Activated CD8-positive, alpha-beta T cell treated with anti-CD3 and anti-CD28 coated beads, Interleukin-2, amount 10 ng/mL, durations not matched to agents 7 days and 5 days (primary cell): ENCODE data around the gene ZNF839. TPM values are rescaled to one million over a fixed set of nuclear protein-coding genes. Genes with fewer than 3 reads are reported as not detected.
"Not testable (repeated sequence)": the region's sequence is repeated elsewhere in the genome, so short reads cannot be mapped to it uniquely, and the experiment has no call there.

ENCODE experiments used
- ATAC-seq: fragments of 150-1000 bp; cut with Tn5 transposase; one replicate; pipeline ENCODE4 v1.10.0; 2021; ENCODE audit warnings: moderate library complexity
- CTCF ChIA-PET: fragments of 350-600 bp; sonication (Branson Sonifier 250); formaldehyde crosslinking; loops from one replicate; lab custom pipeline; 2021; ENCODE audit warnings: antibody characterized with exemption; lab: Charles Lee
- POLR2A ChIA-PET: fragments of 350-600 bp; sonication (Branson Sonifier 250); formaldehyde crosslinking; loops from one replicate; lab custom pipeline; 2021; ENCODE audit warnings: antibody characterized with exemption; lab: Charles Lee
- DNase-seq: peaks from one replicate; pipeline ENCODE4 v3.0.0-alpha.2; 2020
- H3K27ac Mint-ChIP-seq: one replicate; pipeline ENCODE4 v1.8.0; 2021; ENCODE audit warnings: mild to moderate bottlenecking, mixed read lengths
- H3K27me3 Mint-ChIP-seq: one replicate; pipeline ENCODE4 v1.8.0; 2021; ENCODE audit warnings: low read depth, mixed read lengths
- H3K36me3 Mint-ChIP-seq: one replicate; pipeline ENCODE4 v1.8.0; 2021; ENCODE audit warnings: low read depth, mixed read lengths
- H3K4me1 Mint-ChIP-seq: one replicate; pipeline ENCODE4 v1.8.0; 2021; ENCODE audit warnings: low read depth, mixed read lengths
- H3K4me3 Mint-ChIP-seq: one replicate; pipeline ENCODE4 v1.8.0; 2021; ENCODE audit warnings: mild to moderate bottlenecking, mixed read lengths
- H3K9me3 Mint-ChIP-seq: one replicate; pipeline ENCODE4 v1.8.0; 2022; ENCODE audit warnings: mixed read lengths; ENCODE audit not compliant: insufficient read depth
- total RNA-seq, 2 experiments: library from RNA; stranded (reverse); gene quantifications; one replicate each; pipeline ENCODE4 v1.2.3, GENCODE V29; 2021

ZNF839 gene
- total RNA-seq, 2 experiments from 2014 or later: 18.1 to 18.4 TPM

DNA sequence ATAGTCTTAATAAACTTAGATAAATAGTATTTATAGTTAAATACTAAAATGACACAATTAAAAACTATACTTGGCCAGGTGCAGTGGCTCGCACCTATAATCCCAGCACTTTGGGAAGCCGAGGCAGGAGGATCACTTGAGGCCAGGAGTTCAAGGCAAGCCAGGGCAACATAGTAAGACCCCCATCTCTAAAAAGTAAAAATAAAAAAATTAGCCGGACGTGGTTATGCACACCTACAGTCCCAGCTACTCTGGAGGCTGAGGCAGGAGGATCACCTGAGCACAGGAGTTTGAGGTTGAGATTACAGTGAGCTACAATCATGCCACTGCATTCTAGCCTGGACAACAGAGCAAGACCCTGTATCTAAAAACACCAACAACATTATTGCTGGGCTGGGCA lies 27.1 kb downstream of the ZNF839 start:
- H3K4me3 Mint-ChIP-seq: no peak overlapping the region
- ATAC-seq (no peak), DNase-seq (no peak)
- no peaks in the 10 kb centered on the region for H3K4me1 Mint-ChIP-seq
- peaks cover 44% of the 10 kb centered on the region for H3K36me3 Mint-ChIP-seq
- POLR2A ChIA-PET: no interaction called here
- CTCF ChIA-PET: no interaction called here
- no peaks in the 10 kb centered on the region for H3K9me3 Mint-ChIP-seq
- H3K27me3 Mint-ChIP-seq: no peaks in the 10 kb centered on the region
- no peak overlapping the region for H3K27ac Mint-ChIP-seq

DNA sequence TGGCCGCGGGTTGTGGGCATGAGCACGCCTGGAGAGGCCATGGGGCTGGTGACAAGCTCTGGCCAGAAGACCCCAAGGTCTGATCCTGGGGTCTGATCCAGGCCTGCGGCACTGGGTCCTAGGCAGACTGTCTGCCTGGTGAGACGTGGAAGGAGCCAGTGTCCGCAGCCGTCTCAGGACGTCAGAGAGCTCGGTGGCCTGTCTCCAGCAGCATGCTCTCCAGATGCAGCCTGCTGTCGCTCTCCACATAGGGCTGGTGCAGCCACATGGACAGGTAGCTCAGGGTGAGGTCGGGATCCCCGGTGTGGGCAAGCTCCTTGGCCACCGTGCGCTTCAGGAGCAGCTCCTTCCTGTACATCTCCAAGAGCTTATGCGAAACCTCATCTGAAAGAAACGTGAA lies 28.8 kb downstream of the ZNF839 start:
- H3K36me3 Mint-ChIP-seq: peaks cover 42% of the 10 kb centered on the region
- no peaks in the 10 kb centered on the region for H3K27me3 Mint-ChIP-seq
- no peak for ATAC-seq
- ChIA-PET CTCF (interaction anchor here (0.8 kb wide), 1 partner anchor 35 kb away, joined by 3 read pairs; no protein-coding TSS in a partner anchor), POLR2A (interaction anchor here (1.0 to 1.1 kb wide), 2 partner anchors 14 to 384 kb away, joined by 3 to 4 read pairs; partner anchors contain the start of gene CINP)
- no peaks in the 10 kb centered on the region for H3K9me3 Mint-ChIP-seq
- DNase-seq: no peak
- H3K27ac Mint-ChIP-seq: no peak overlapping the region
- no peaks in the 10 kb centered on the region for H3K4me1 Mint-ChIP-seq
- H3K4me3 Mint-ChIP-seq: no peak overlapping the region

DNA sequence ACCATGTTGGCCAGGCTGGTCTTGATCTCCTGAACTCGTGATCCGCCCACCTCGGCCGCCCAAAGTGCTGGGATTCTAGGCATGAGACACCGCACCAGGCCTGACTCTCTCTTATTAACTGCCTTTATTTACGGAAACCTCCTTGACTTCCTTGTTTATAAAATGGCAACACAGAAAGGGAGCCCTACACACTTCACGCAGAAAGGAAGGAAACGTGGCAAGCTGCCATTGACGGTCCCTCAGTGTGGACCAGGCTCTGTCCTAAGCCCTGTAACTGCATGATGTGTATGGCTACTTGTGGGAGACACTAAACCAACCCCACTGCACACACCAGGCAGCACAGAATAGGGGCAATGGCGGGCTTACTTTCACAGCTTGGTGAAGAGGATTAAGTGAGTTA lies 31.5 kb downstream of the ZNF839 start:
- H3K27me3 Mint-ChIP-seq: no peaks in the 10 kb centered on the region
- ChIA-PET CTCF (no interaction called here), POLR2A (interaction anchor here (0.5 to 1.5 kb wide), 2 partner anchors 11 to 245 kb away, joined by 3 to 7 read pairs; partner anchors contain the start of genes CINP and TECPR2)
- no peaks in the 10 kb centered on the region for H3K4me1 Mint-ChIP-seq
- H3K27ac Mint-ChIP-seq: no peak overlapping the region
- H3K9me3 Mint-ChIP-seq: no peaks in the 10 kb centered on the region
- ATAC-seq (no peak), DNase-seq (no peak)
- peaks cover 46% of the 10 kb centered on the region for H3K36me3 Mint-ChIP-seq
- no peak overlapping the region for H3K4me3 Mint-ChIP-seq

DNA sequence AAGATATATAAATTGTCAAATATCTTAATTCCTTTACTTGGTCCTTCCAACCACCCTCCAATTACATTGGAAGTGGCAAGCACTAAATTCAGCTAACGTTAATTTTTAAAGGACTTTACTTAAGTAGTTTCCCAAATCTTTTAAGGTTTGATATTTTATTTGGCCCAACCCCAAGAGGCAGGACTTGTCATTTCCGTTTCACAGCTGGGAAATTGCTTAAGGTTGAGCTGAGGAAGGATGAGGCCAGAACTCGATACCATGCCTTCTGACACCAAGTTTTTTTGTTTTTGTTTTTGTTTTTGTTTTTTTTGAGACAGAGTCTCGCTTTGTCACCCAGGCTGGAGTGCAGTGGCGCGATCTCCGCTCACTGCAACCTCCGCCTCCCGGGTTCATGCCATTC lies 32.0 kb downstream of the ZNF839 start:
- DNase-seq, H3K27ac Mint-ChIP-seq, H3K27me3 Mint-ChIP-seq, H3K9me3 Mint-ChIP-seq, CTCF ChIA-PET, H3K4me3 Mint-ChIP-seq, ATAC-seq, H3K4me1 Mint-ChIP-seq: not testable (repeated sequence)
- H3K36me3 Mint-ChIP-seq: peaks cover 47% of the 10 kb centered on the region
- POLR2A ChIA-PET: interaction anchor here (0.5 to 1.5 kb wide), 2 partner anchors 11 to 244 kb away, joined by 3 to 7 read pairs; partner anchors contain the start of genes CINP and TECPR2

DNA sequence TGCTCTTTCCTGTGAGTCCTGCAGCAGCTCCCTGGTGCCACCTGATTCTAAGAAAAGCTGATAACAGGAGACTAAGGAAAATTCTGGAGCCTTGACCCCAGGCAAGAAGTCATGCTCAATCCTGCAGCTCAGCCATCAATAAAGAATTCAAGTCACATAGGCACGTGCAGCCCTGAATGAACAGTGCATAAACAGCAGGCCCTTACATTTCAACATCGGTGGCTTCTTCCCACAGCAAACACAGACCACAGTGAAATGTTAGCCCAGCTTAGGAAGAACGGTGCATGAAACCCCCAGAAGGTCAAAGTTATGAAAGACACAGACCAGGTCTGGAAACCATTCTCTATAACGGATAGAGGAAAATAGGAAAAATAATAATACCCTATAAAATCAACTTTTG lies 32.7 kb downstream of the ZNF839 start:
- no peaks in the 10 kb centered on the region for H3K9me3 Mint-ChIP-seq
- no peak overlapping the region for H3K4me3 Mint-ChIP-seq
- H3K36me3 Mint-ChIP-seq: peaks cover 46% of the 10 kb centered on the region
- H3K27ac Mint-ChIP-seq: no peak overlapping the region
- no peak for DNase-seq
- no peaks in the 10 kb centered on the region for H3K4me1 Mint-ChIP-seq
- CTCF ChIA-PET: no interaction called here
- no peaks in the 10 kb centered on the region for H3K27me3 Mint-ChIP-seq
- POLR2A ChIA-PET: interaction anchor here (1.5 kb wide), 1 partner anchor 10 kb away, joined by 7 read pairs; the partner anchor contains the start of genes CINP and TECPR2
- no peak for ATAC-seq

DNA sequence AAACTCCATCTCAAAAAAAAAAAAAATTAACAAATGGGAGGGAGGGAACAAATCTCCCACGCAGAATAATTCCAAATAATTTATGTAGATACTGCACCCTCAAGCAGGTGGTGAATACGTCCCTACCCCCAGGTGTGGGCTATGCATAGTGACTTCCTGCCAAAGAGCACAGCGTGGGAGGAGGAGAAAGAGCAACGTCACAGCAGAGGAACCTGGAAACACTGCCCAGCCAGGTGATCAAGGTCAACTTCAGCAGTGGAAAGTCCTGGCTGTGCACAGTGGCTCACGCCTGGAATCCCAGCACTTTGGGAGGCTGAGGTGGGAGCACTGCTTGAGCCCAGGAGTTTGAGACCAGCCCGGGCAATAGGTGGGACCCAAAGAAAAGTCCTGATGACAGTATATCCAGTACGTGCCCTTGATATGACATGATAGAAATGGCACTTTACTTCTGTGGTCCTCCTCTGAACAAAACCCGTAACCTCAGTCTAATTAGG lies 33.6 kb downstream of the ZNF839 start:
- ChIA-PET CTCF (no interaction called here), POLR2A (no interaction called here)
- Mint-ChIP-seq H3K4me1 (no peaks in the 10 kb centered on the region), H3K4me3 (no peak overlapping the region), H3K27ac (no peak overlapping the region), H3K9me3 (no peaks in the 10 kb centered on the region), H3K27me3 (no peaks in the 10 kb centered on the region), H3K36me3 (peaks cover 48% of the 10 kb centered on the region)
- no peak for DNase-seq
- no peak for ATAC-seq

DNA sequence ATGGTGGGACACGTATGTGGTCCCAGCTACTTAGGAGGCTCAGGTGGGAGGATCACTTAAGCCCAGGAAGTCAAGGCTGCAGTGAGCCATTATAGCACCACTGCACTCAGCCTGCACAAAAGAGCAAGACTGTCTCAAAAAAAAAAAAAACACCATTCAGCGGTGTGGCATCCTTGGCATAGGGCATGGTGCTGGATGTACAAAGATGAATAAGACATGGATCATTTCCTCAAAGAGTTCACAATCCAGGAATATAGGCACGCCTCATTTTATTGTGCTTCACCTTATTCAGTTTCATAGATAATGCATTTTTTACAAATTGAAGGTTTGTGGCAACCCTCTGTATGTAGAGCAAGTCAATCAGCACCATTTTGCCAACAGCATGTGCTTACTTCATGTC lies 36.7 kb downstream of the ZNF839 start:
- DNase-seq (no peak), ATAC-seq (no peak)
- ChIA-PET POLR2A (interaction anchor here (0.6 kb wide), 1 partner anchor 338 kb away, joined by 3 read pairs; no protein-coding TSS in a partner anchor), CTCF (interaction anchor here (0.9 to 1.1 kb wide), 2 partner anchors 13 to 82 kb away, joined by 3 read pairs; no protein-coding TSS in a partner anchor)
- Mint-ChIP-seq H3K4me3 (no peak overlapping the region), H3K36me3 (peaks cover 35% of the 10 kb centered on the region), H3K4me1 (peaks cover 12% of the 10 kb centered on the region), H3K9me3 (no peaks in the 10 kb centered on the region), H3K27ac (no peak overlapping the region), H3K27me3 (no peaks in the 10 kb centered on the region)

DNA sequence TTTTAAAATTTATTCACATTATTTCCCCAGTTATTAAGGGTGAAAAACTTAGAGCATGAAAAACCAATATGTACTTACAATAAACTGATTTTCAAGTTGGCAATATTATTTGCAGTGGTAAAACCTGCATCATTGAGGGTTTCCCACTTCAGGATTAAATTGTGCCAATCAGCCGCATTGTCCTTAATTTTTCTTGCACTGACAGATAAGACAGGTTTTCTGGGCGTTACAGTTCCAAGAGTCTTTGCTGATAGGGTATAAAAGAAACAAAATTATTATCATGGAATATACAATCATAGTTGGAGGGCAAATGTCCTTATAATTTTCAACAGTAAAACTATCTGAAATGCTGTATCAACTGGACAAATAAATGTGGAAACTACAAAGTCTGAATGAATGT lies 39.8 kb downstream of the ZNF839 start:
- no peaks in the 10 kb centered on the region for H3K27me3 Mint-ChIP-seq
- H3K36me3 Mint-ChIP-seq: peaks cover 21% of the 10 kb centered on the region
- no peak overlapping the region for H3K4me3 Mint-ChIP-seq
- CTCF ChIA-PET: no interaction called here
- no peak overlapping the region for H3K27ac Mint-ChIP-seq
- no peaks in the 10 kb centered on the region for H3K9me3 Mint-ChIP-seq
- ATAC-seq: no peak
- no peak for DNase-seq
- POLR2A ChIA-PET: no interaction called here
- H3K4me1 Mint-ChIP-seq: peaks cover 26% of the 10 kb centered on the region

DNA sequence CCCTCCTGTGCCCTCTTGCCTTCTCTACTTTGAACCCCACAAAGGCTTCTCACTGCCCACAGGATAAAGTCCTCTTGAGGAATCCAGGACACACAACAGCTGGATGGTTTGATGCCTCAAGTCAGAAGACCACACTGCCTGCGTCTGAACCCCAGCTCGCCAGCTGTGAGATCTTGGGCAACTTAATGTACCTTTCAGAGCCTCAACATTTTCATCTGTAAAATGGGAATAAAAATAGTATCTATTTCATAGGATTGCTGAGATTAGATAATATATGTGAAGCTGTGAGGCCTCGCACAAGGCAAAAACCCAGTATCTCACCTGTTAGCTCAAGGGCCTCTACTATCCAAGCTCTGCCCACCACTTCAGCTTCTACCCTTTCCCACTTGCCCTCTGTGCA lies 40.8 kb downstream of the ZNF839 start:
- no peak for ATAC-seq
- Mint-ChIP-seq H3K9me3 (no peaks in the 10 kb centered on the region), H3K4me1 (peaks cover 26% of the 10 kb centered on the region), H3K36me3 (peaks cover 20% of the 10 kb centered on the region), H3K27ac (no peak overlapping the region), H3K27me3 (no peaks in the 10 kb centered on the region), H3K4me3 (no peak overlapping the region)
- ChIA-PET CTCF (no interaction called here), POLR2A (no interaction called here)
- DNase-seq: no peak

DNA sequence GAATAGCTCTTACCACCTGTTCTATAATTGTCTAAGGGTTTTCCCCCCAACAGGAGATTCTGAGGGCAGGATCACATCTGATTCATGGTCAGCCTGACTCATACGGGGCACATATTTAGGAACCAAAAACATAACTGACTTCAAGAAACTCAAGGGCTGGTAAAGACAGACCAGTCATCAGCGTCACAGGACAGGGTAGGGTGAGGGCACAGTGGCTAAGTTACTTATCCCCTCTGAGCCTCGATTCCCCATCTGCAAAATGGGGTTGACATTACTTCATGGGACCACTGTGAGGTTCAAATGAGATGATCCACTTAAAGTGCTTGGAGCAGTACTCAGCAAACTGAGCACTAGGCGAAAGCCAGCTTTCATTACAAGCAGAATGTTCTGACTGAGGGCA lies 42.5 kb downstream of the ZNF839 start:
- peaks cover 12% of the 10 kb centered on the region for H3K36me3 Mint-ChIP-seq
- DNase-seq (peak; percentile 35), ATAC-seq (peak; percentile 27)
- H3K27me3 Mint-ChIP-seq: no peaks in the 10 kb centered on the region
- H3K4me3 Mint-ChIP-seq: peak overlapping the region; percentile 93
- no peaks in the 10 kb centered on the region for H3K9me3 Mint-ChIP-seq
- peak overlapping the region; percentile 94 for H3K27ac Mint-ChIP-seq
- CTCF ChIA-PET: interaction anchor here (1.2 to 1.3 kb wide), 2 partner anchors 43 to 48 kb away, joined by 3 read pairs; partner anchors contain the start of gene ZNF839
- peaks cover 29% of the 10 kb centered on the region for H3K4me1 Mint-ChIP-seq
- POLR2A ChIA-PET: interaction anchor here (0.6 to 2.5 kb wide), 6 partner anchors 10 to 414 kb away, joined by 3 to 19 read pairs (median 4); partner anchors contain the start of gene ZNF839

DNA sequence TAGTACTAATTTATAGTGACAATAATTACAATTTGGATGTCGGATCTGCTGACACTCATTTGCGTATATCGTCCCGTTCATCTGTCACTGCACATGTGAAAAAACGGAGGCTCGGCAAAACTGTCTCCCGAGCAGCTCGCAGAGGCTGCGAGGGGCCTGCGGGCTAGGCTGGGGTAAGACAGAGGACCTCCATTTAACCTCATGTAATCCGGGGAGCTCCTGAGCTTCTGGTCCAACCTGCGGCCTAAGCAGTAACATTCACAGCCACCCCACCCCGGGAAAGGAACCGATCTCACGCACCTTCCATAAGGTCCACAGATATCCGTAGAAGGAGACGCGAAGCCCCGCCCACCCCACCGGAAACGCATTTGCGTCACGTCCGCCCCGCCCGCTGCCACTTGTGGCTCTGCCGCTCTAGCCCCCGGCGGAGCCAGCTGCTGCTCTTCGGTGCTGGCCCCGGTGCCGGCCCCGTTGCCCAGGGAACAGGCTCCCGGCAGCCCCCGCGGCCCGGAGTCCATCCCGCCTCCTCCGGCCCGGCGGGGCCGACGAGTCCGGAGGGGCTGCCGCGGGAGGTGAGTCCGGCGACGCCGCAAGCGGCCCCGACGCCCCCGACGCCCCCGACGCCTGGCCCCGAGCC lies 43.1 kb downstream of the ZNF839 start, which contains the start of the genes CINP and TECPR2:
TSS of gene CINP (minus strand) at position 346 of the 637 bp plus-strand sequence. CDS start at position 307, 39 bp downstream.
TSS of gene TECPR2 (plus strand) at position 397 of the 637 bp plus-strand sequence. CDS start 13,781 bp downstream, outside the sequence.
- Mint-ChIP-seq H3K9me3 (no peaks in the 10 kb centered on the region), H3K27me3 (no peaks in the 10 kb centered on the region), H3K4me1 (peaks cover 35% of the 10 kb centered on the region), H3K4me3 (peak within 1 kb of the TSS; percentile 93), H3K36me3 (peaks cover 7% of the 10 kb centered on the region), H3K27ac (peak within 1 kb of the TSS; percentile 94)
- DNase-seq: peak; percentile 98
- POLR2A ChIA-PET: interaction anchor here (1.0 to 2.5 kb wide), 5 partner anchors 11 to 414 kb away, joined by 3 to 19 read pairs (median 4); partner anchors contain the start of gene ZNF839
- ATAC-seq: peak; percentile 89
- CTCF ChIA-PET: interaction anchor here (1.2 to 1.3 kb wide), 2 partner anchors 43 to 48 kb away, joined by 3 read pairs; partner anchors contain the start of gene ZNF839
